Activated B cell treated with CpG ODN at 0.5 μM for 24 hours (primary cell): ENCODE results near the gene MRNIP. TPM values are rescaled to one million over a fixed set of nuclear protein-coding genes. Genes with fewer than 3 reads are reported as not detected.

Experiments
- ATAC-seq: fragments of 200-7000 bp; cut with Tn5 transposase; one replicate; pipeline ENCODE4 v1.10.0; 2021; ENCODE audit warnings: low read depth, mild to moderate bottlenecking, moderate library complexity
- CTCF ChIA-PET: fragments of 350-600 bp; sonication (Branson Sonifier 250); formaldehyde crosslinking; loops from one replicate; lab custom pipeline; 2021; ENCODE audit warnings: antibody characterized with exemption; lab: Charles Lee
- POLR2A ChIA-PET: fragments of 350-600 bp; sonication (Branson Sonifier 250); formaldehyde crosslinking; loops from one replicate; lab custom pipeline; 2021; ENCODE audit warnings: antibody characterized with exemption; lab: Charles Lee
- DNase-seq: peaks from one replicate; pipeline ENCODE4 v3.0.0; 2022
- H3K27ac Mint-ChIP-seq: one replicate; pipeline ENCODE4 v1.8.0; 2020; ENCODE audit warnings: mixed read lengths
- H3K27me3 Mint-ChIP-seq: one replicate; pipeline ENCODE4 v1.8.0; 2021; ENCODE audit warnings: mixed read lengths
- H3K36me3 Mint-ChIP-seq: one replicate; pipeline ENCODE4 v1.8.0; 2021; ENCODE audit warnings: low read depth, mixed read lengths
- H3K4me1 Mint-ChIP-seq: one replicate; pipeline ENCODE4 v1.8.0; 2021; ENCODE audit warnings: mixed read lengths
- H3K4me3 Mint-ChIP-seq: one replicate; pipeline ENCODE4 v1.8.0; 2020; ENCODE audit warnings: mild to moderate bottlenecking, mixed read lengths
- H3K9me3 Mint-ChIP-seq: one replicate; pipeline ENCODE4 v1.8.0; 2020; ENCODE audit warnings: mixed read lengths
- intact Hi-C: fragments of 100-400 bp; cut with micrococcal nuclease; formaldehyde crosslinking; loops from one replicate; pipeline ENCODE4 v1.15.1; 2024
- total RNA-seq: library from RNA; stranded (reverse); gene quantifications from 2 replicates; pipeline ENCODE4 v1.2.3, GENCODE V29; 2022
- TF ChIP-seq, protein P1 (sequence below): fragments of 200-600 bp; IDR thresholded peaks from one replicate; pipeline ENCODE4 v1.8.0; 2022; ENCODE audit warnings: antibody characterized with exemption, mild to moderate bottlenecking

Gene MRNIP
- total RNA-seq, 1 donor from 2014 or later, result 70.0 TPM

DNA sequence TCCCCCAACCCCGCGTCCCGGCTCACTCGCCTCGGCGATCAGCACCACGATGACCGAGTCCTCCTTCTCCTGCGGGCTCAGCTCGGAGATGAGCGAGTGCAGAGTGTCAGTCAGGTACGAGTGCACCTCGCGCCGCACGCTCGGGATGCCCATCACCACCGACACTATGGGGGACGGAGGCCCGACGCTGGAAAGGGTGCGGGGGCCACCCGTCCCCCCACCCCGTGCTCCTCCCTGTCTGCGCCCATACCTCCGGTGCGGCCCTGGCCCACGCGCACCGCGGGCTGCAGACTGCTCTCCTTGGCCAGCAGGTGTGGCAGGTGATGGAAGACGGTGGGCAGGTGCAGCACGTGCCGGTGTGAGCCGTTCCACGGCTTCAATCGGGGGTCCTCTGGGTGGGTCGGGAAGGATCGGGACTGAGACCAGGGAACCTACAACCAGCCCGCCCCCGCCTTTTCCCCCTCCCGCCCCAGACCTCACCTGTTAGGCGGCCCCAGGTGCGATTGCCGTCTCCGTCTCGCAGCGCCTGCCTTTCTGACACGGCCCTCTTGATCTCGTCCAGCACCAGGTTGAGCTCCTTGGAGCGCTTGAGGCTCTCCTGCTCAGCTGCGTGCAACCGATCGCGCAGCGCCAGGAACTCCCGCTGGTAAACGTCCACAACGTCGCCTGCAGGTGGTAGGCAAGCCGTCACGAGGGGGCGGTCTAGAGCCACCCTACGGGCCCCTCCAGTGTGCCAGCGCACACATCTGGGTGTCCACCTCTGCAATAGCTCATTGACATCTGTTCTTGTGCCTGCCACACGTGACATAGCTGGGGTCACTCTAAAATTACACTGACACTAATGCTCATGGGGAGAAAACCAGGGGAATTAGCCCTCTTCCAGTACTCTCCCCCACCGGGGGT lies 57.1 kb downstream of the MRNIP start:
- H3K4me3 Mint-ChIP-seq, result no peak overlapping the region
- H3K9me3 Mint-ChIP-seq, result no peaks in the 10 kb centered on the region
- no peaks in the 10 kb centered on the region for H3K27me3 Mint-ChIP-seq
- DNase-seq, result peak; percentile 80
- TF ChIP-seq, protein P1, sequence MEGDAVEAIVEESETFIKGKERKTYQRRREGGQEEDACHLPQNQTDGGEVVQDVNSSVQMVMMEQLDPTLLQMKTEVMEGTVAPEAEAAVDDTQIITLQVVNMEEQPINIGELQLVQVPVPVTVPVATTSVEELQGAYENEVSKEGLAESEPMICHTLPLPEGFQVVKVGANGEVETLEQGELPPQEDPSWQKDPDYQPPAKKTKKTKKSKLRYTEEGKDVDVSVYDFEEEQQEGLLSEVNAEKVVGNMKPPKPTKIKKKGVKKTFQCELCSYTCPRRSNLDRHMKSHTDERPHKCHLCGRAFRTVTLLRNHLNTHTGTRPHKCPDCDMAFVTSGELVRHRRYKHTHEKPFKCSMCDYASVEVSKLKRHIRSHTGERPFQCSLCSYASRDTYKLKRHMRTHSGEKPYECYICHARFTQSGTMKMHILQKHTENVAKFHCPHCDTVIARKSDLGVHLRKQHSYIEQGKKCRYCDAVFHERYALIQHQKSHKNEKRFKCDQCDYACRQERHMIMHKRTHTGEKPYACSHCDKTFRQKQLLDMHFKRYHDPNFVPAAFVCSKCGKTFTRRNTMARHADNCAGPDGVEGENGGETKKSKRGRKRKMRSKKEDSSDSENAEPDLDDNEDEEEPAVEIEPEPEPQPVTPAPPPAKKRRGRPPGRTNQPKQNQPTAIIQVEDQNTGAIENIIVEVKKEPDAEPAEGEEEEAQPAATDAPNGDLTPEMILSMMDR, result no peak
- ChIA-PET CTCF (interaction anchor here (0.5 to 3.6 kb wide), 25 partner anchors 10 to 527 kb away, joined by 3 to 29 read pairs (median 4); partner anchors contain the start of genes SQSTM1 and TBC1D9B), POLR2A (interaction anchor here (0.6 to 3.6 kb wide), 9 partner anchors 10 to 174 kb away, joined by 3 to 56 read pairs (median 5); partner anchors contain the start of genes MRNIP and SQSTM1)
- intact Hi-C loops, result loop anchor here (1.0 to 2.0 kb wide), 6 partner anchors 20 to 289 kb away; partner anchors contain the start of genes MRNIP and TBC1D9B
- peaks cover 27% of the 10 kb centered on the region for H3K36me3 Mint-ChIP-seq
- peaks cover 38% of the 10 kb centered on the region for H3K4me1 Mint-ChIP-seq
- peak; percentile 58 for ATAC-seq
- H3K27ac Mint-ChIP-seq, result no peak overlapping the region

DNA sequence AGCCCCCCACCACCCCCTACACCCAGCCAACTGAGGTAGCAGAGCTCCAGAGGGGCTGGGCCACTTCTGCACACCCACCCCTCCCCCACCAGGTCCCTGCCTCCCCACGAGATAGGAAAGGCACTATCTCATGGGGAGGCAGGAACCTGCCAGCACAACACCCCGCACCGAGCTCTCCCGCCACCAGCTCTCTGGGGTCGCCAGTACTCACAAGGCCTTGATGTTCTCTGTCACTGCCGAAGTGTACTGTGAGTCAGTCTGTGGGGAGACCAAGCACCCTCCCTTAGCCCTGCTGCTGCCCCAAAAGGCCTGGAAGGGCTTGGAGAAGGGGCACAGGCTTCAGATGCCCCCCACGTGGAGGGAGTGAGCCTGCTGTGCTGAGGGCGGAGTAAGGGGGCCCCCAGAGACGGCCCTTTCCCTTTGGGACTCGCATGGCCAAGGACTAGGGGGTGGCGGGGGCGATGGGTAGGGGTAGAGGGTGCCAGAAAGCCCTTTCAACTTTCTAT lies 57.9 kb downstream of the MRNIP start:
- Mint-ChIP-seq H3K36me3 (peaks cover 27% of the 10 kb centered on the region), H3K4me3 (no peak overlapping the region), H3K27me3 (no peaks in the 10 kb centered on the region), H3K4me1 (peaks cover 38% of the 10 kb centered on the region), H3K9me3 (no peaks in the 10 kb centered on the region), H3K27ac (no peak overlapping the region)
- intact Hi-C loops, result no loop called here
- CTCF ChIA-PET, result interaction anchor here (0.7 to 2.7 kb wide), 3 partner anchors 9 to 170 kb away, joined by 3 to 17 read pairs (median 5); no protein-coding TSS in a partner anchor
- TF ChIP-seq, protein P1, result no peak
- DNase-seq (no peak), ATAC-seq (no peak)
- POLR2A ChIA-PET, result no interaction called here

DNA sequence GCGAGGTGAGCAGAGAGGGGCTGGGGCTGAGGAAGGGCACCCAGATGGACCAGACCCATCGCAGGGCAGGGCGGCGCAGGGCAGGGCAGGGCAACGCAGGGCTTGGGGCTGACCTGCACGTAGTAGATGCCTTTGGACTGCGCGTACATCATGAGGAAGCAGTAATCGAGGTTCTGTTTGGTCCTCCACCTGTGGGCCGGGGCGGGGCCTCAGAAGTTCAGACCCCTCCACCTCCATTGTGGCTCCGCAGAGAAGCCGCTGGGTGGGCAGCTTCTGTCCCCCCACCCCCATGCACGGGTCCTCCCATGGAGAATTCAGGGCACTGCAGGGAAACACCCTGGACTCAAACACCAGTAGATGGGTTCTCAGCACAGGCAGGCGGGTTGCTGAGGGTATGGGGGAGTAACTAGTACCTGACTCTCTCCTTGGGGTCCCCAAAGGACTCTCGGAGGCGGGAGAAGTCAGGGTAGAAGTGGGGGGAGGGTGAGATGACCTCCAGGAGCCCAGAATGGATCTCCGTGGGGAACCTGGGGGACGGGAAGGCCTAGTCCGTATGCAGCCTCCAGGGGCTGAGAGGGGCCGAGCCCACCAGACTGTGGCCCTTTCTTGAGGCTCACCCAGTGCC lies 58.4 kb downstream of the MRNIP start:
- Mint-ChIP-seq H3K27ac (no peak overlapping the region), H3K36me3 (peaks cover 27% of the 10 kb centered on the region), H3K4me1 (peaks cover 35% of the 10 kb centered on the region), H3K27me3 (no peaks in the 10 kb centered on the region), H3K9me3 (no peaks in the 10 kb centered on the region), H3K4me3 (no peak overlapping the region)
- no peak for ATAC-seq
- TF ChIP-seq, protein P1, result no peak
- intact Hi-C loops, result no loop called here
- ChIA-PET CTCF (interaction anchor here (1.9 kb wide), 1 partner anchor 8 kb away, joined by 5 read pairs; no protein-coding TSS in a partner anchor), POLR2A (no interaction called here)
- DNase-seq, result no peak

DNA sequence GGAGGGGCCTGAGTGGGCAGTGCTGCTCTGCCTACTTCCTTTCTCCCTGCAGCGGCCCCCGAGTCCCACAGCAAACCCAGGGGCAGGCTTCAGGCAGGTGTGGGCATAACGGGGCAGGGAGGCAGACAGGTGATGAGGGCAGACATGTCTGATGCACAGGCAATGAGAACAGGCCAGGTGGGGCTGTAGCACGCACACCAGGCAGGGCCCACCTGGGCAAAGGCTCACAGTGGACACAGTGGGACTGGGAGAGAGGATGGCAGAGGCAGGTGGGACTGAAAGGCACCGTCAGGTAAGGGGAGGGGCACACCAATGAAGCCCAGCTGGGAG lies 59.0 kb downstream of the MRNIP start:
- ChIA-PET CTCF (no interaction called here), POLR2A (no interaction called here)
- intact Hi-C loops, result loop anchor here (5.0 to 10.0 kb wide), 3 partner anchors 122 to 273 kb away; partner anchors contain the start of genes HNRNPH1 and RNF130
- DNase-seq, result no peak
- H3K36me3 Mint-ChIP-seq, result peaks cover 27% of the 10 kb centered on the region
- TF ChIP-seq, protein P1, result no peak
- no peaks in the 10 kb centered on the region for H3K27me3 Mint-ChIP-seq
- no peaks in the 10 kb centered on the region for H3K9me3 Mint-ChIP-seq
- no peak for ATAC-seq
- no peak overlapping the region for H3K4me3 Mint-ChIP-seq
- no peak overlapping the region for H3K27ac Mint-ChIP-seq
- peaks cover 35% of the 10 kb centered on the region for H3K4me1 Mint-ChIP-seq
